Measurements from ENCODE around the gene LGR5.

The LGR5 gene

DNA sequence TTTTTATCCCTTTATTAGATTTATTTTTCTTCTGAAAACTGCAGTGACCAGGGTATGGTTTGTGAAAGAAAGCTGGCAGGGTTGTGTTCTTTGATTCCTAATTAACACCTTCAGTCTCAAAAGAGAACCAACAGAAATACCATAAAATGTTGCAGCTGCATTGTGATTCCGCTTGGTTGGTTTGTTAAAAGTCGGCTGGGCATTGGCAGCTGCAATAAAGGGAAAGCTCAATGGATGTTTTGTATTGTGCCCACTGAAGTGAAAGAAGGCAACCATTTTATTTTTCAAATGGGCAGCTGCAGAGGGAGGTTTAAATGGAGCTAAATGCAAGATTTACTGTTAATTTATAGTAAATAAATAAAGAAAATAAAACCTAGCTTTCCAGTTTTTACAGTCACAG, 16.7 kb downstream of the LGR5 start:
- H3K4me1 ChIP-seq (ENCODE audit: insufficient read depth, low read length), result no peaks in the 10 kb centered on the region
- H3K9me3 ChIP-seq (ENCODE audit: insufficient read depth, low read length, severe bottlenecking), result no peaks in the 10 kb centered on the region
- no peak overlapping the region for H2AFZ ChIP-seq (ENCODE audit: low read depth, low read length)
- no peak overlapping the region for H3K9ac ChIP-seq (ENCODE audit: low read depth, low read length)
- no peak for TF ChIP-seq EZH2 (IDR thresholded peaks at IDR 0.05; ENCODE audit: borderline replicate concordance, low read depth, low read length, severe bottlenecking)
- TF ChIP-seq, protein P1, sequence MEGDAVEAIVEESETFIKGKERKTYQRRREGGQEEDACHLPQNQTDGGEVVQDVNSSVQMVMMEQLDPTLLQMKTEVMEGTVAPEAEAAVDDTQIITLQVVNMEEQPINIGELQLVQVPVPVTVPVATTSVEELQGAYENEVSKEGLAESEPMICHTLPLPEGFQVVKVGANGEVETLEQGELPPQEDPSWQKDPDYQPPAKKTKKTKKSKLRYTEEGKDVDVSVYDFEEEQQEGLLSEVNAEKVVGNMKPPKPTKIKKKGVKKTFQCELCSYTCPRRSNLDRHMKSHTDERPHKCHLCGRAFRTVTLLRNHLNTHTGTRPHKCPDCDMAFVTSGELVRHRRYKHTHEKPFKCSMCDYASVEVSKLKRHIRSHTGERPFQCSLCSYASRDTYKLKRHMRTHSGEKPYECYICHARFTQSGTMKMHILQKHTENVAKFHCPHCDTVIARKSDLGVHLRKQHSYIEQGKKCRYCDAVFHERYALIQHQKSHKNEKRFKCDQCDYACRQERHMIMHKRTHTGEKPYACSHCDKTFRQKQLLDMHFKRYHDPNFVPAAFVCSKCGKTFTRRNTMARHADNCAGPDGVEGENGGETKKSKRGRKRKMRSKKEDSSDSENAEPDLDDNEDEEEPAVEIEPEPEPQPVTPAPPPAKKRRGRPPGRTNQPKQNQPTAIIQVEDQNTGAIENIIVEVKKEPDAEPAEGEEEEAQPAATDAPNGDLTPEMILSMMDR (IDR thresholded peaks at IDR 0.05; ENCODE audit: borderline replicate concordance, extremely low read depth, low read length, poor library complexity, severe bottlenecking), result no peak
- DNase-seq (no peak), ATAC-seq (ENCODE audit: insufficient read depth, low read depth) (no peak)
- no peaks in the 10 kb centered on the region for H4K20me1 ChIP-seq (ENCODE audit: insufficient read depth, low read length)
- H3K79me2 ChIP-seq (ENCODE audit: insufficient read depth, low read length), result no peaks in the 10 kb centered on the region
- H3K27me3 ChIP-seq (ENCODE audit: insufficient read depth, low read length, poor library complexity), result peaks cover 5% of the 10 kb centered on the region
- no peak overlapping the region for H3K27ac ChIP-seq (ENCODE audit: low read length)
- no peak overlapping the region for H3K4me3 ChIP-seq (ENCODE audit: low read depth in 1 of 2, low read length in 2 of 2)
- H3K4me2 ChIP-seq (ENCODE audit: insufficient read depth, low read length), result no peak overlapping the region
- no peaks in the 10 kb centered on the region for H3K36me3 ChIP-seq (ENCODE audit: insufficient read depth, low read length)

DNA sequence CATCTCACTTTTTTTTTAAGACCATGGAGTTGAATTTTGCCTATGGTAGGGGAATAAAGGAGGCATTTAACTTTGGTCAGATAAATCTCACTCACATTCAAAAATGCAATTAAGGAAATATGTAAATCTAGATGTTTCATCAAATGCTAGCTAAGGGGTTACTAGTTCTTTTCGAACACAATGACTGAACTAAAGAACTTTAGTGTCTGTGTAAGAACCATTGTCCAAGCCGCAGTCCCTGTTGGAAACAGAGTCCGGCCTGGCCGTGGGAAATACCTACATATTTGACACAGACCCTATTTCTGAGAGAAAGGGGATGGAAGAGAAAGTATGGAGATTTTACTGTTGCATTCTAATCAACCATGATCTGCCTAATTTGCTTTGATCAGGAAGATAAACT, 17.4 kb downstream of the LGR5 start:
- Histone ChIP-seq H4K20me1 (ENCODE audit: insufficient read depth, low read length) (no peaks in the 10 kb centered on the region), H3K4me2 (ENCODE audit: insufficient read depth, low read length) (no peak overlapping the region), H3K27me3 (ENCODE audit: insufficient read depth, low read length, poor library complexity) (peaks cover 5% of the 10 kb centered on the region), H3K36me3 (ENCODE audit: insufficient read depth, low read length) (no peaks in the 10 kb centered on the region), H3K4me3 (ENCODE audit: low read depth in 1 of 2, low read length in 2 of 2) (no peak overlapping the region), H2AFZ (ENCODE audit: low read depth, low read length) (no peak overlapping the region), H3K9me3 (ENCODE audit: insufficient read depth, low read length, severe bottlenecking) (no peaks in the 10 kb centered on the region), H3K4me1 (ENCODE audit: insufficient read depth, low read length) (no peaks in the 10 kb centered on the region), H3K9ac (ENCODE audit: low read depth, low read length) (no peak overlapping the region), H3K27ac (ENCODE audit: low read length) (no peak overlapping the region), H3K79me2 (ENCODE audit: insufficient read depth, low read length) (no peaks in the 10 kb centered on the region)
- no peak for ATAC-seq (ENCODE audit: insufficient read depth, low read depth)
- TF ChIP-seq EZH2 (IDR thresholded peaks at IDR 0.05; ENCODE audit: borderline replicate concordance, low read depth, low read length, severe bottlenecking), result no peak
- TF ChIP-seq, protein P1 (IDR thresholded peaks at IDR 0.05; ENCODE audit: borderline replicate concordance, extremely low read depth, low read length, poor library complexity, severe bottlenecking), result no peak
- DNase-seq, result no peak

DNA sequence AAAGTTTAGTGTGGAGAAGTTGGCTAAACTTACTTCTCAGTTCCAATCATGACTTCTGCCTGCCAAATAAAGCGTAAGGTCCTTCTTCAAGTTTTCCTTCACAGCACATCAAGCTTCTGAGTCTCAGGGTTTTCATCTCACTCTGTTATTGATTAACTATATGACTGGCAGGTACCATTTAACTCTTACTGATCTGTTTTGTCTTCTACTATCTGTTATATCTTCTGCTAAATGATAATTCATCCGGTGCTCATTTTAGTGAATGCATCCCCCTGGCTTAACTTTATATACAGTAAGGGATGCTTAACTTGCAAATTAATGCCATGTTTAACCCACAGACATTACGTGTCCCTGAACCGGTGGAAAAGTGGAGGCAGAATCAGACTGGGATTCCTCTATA, 20.7 kb downstream of the LGR5 start:
- H3K4me2 ChIP-seq (ENCODE audit: insufficient read depth, low read length), result no peak overlapping the region
- no peaks in the 10 kb centered on the region for H3K79me2 ChIP-seq (ENCODE audit: insufficient read depth, low read length)
- H3K9me3 ChIP-seq (ENCODE audit: insufficient read depth, low read length, severe bottlenecking), result no peaks in the 10 kb centered on the region
- no peak for TF ChIP-seq EZH2 (IDR thresholded peaks at IDR 0.05; ENCODE audit: borderline replicate concordance, low read depth, low read length, severe bottlenecking)
- TF ChIP-seq, protein P1 (IDR thresholded peaks at IDR 0.05; ENCODE audit: borderline replicate concordance, extremely low read depth, low read length, poor library complexity, severe bottlenecking), result no peak
- no peaks in the 10 kb centered on the region for H3K4me1 ChIP-seq (ENCODE audit: insufficient read depth, low read length)
- no peak overlapping the region for H3K4me3 ChIP-seq (ENCODE audit: low read depth in 1 of 2, low read length in 2 of 2)
- H4K20me1 ChIP-seq (ENCODE audit: insufficient read depth, low read length), result no peaks in the 10 kb centered on the region
- ATAC-seq (ENCODE audit: insufficient read depth, low read depth) (no peak), DNase-seq (no peak)
- H3K27ac ChIP-seq (ENCODE audit: low read length), result no peak overlapping the region
- peaks cover 3% of the 10 kb centered on the region for H3K27me3 ChIP-seq (ENCODE audit: insufficient read depth, low read length, poor library complexity)
- H2AFZ ChIP-seq (ENCODE audit: low read depth, low read length), result no peak overlapping the region
- no peaks in the 10 kb centered on the region for H3K36me3 ChIP-seq (ENCODE audit: insufficient read depth, low read length)
- H3K9ac ChIP-seq (ENCODE audit: low read depth, low read length), result no peak overlapping the region

Data from DND-41 (cell line).